H7 (cell line): ENCODE results near the gene TDRD3. TPM values are rescaled to one million over a fixed set of nuclear protein-coding genes. Genes with fewer than 3 reads are reported as not detected.
A peak's percentile ranks its signal among the peaks of the same experiment; 100 is the strongest.

Experiments used
- DNase-seq: peaks from one replicate; pipeline ENCODE4 v3.0.0; 2012
- H3K27me3 ChIP-seq: 2 replicates; pipeline ENCODE4 v1.6.0; 2011; ENCODE audit warnings: mild to moderate bottlenecking, low read length; ENCODE audit not compliant: control insufficient read depth, insufficient read depth
- H3K36me3 ChIP-seq: replicated peaks from 2 replicates; pipeline ENCODE4 v1.5.1; 2011; ENCODE audit warnings: low read length; ENCODE audit not compliant: control insufficient read depth, insufficient read depth
- H3K4me3 ChIP-seq: 2 replicates; pipeline ENCODE4 v1.5.1; 2011; ENCODE audit warnings: low read depth, mild to moderate bottlenecking, control low read depth, low read length, moderate library complexity; ENCODE audit not compliant: insufficient read depth
- total RNA-seq: library from RNA; depleted of rRNA; stranded (reverse); fragments of >200 nt; shearing (Covaris generic); gene quantifications from 2 replicates; pipeline ENCODE4 v1.2.3, GENCODE V29; 2014

TDRD3 gene
- total RNA-seq, 1 experiment from 2014 or later = 12.2 TPM

DNA sequence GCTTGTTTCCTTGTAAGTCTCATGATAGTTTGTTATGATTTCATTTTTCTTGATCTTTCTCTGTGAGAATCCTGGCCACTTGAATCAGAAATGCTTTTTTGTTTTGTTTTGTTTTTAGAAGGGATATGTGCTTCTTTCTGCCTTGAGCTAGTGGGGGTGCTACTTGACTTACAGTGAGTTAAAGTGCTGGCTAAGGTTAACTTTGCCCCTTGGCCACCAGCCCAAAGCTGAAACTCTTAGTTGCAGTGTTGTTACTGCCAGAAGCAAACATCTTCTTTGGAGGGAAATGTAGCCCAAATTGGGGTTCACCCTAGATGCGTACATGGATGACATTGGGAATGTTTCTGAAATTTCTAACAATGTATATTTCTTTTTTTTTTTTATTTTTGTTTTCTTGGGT, 57.4 kb downstream of the TDRD3 start:
- DNase-seq = no peak
- H3K36me3 ChIP-seq = no peaks in the 10 kb centered on the region
- no peaks in the 10 kb centered on the region for H3K27me3 ChIP-seq
- H3K4me3 ChIP-seq = no peak overlapping the region

DNA sequence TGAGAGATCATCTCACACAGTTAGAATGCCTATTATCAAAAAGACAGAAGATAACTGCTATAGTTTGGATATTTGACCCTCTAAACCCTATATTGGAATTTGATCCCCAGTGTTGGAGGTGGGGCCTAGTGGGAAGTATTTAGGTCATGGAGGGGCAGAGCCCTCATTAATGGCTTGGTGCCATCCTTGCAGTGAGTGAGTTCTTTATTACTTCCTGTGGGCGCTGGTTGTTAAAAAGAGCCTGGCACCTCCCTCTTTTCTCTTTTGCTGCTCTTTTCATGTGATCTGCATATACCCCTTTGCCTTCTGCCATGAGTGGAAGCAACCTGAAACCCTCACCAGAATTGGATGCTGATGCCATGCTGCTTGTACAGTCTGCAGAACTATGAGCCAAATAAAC, 66.8 kb downstream of the TDRD3 start:
- DNase-seq = no peak
- H3K27me3 ChIP-seq = no peaks in the 10 kb centered on the region
- H3K36me3 ChIP-seq = no peaks in the 10 kb centered on the region
- no peak overlapping the region for H3K4me3 ChIP-seq

DNA sequence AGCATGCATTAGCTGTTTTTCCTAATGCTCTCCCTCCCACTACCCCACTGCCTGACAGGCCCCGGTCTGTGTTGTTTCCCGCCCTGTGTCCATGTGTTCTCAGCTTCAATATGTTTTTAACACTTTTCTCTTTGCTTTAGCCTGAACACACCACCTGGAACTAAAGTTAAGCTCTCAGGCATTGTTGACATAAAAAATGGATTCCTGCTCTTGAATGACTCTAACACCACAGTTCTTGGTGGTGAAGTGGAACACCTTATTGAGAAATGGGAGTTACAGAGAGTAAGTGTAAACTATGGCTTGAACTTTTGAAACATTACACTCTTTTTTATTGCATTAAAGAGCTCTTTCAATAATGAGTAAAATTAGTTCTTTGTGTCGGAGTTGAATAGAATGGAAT, 70.1 kb downstream of the TDRD3 start:
- Histone ChIP-seq H3K36me3 (no peaks in the 10 kb centered on the region), H3K4me3 (no peak overlapping the region), H3K27me3 (no peaks in the 10 kb centered on the region)
- DNase-seq = no peak

DNA sequence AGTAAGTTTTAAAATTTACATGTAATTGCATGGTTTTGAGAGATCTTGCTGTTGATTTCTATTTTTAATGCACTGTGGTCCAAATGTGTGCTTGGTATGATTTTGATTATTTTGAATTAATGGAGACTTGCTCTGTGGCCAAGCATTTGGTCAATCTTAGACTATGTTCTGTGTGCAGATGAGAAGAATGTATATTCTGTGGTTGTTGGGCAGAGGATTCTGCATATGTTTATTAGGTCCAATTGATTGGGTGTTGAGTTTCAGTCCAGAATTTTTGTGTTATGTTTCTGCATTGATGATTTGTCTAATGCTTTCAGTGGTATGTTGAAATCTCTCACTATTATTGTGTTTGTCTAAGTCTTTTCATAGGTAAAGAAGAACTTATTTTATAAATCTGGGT, 82.3 kb downstream of the TDRD3 start:
- Histone ChIP-seq H3K36me3 (no peaks in the 10 kb centered on the region), H3K4me3 (no peak overlapping the region), H3K27me3 (no peaks in the 10 kb centered on the region)
- no peak for DNase-seq

DNA sequence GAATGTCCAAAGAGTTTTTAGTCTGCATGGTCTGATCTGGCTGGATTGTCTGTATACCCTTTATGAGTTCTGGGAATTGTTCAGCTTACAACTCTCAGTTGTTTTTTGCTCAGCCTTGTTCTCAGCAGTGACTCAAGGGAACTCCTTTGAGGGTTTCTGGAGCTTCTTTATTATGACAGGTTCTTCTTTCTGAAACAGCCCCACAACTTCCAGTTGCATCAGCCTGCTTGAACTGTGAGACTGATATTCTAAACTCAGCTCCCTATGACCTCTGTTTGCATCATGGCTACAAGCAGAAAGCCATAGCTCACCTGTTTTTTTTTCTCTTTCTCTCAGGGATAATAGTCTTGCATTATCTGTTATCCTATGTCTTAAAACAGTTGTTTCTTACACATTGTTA, 85.0 kb downstream of the TDRD3 start:
- H3K4me3 ChIP-seq = no peak overlapping the region
- DNase-seq = no peak
- no peaks in the 10 kb centered on the region for H3K27me3 ChIP-seq
- no peaks in the 10 kb centered on the region; the same call in 1 of the 2 replicates for H3K36me3 ChIP-seq

DNA sequence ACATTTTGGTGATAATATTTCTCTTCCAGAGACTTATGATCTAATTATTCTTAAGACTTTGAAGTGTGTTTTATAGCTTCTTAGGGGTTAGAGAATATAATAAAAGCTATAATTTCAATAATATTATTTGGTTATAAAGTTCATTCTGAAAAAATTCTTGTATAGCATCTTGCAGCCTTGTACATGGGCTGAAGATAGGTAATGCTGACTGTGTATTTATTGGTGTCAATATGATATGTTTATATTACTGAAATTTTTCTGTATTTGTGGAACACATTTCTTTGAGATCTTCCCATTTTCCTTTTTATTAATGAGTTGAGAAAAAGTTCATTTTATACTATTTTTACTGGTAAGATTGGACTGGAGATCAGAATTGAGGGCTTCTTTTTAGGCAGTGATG, 87.8 kb downstream of the TDRD3 start:
- no peaks in the 10 kb centered on the region for H3K27me3 ChIP-seq
- H3K36me3 ChIP-seq = no peaks in the 10 kb centered on the region; the same call in 1 of the 2 replicates
- no peak for DNase-seq
- H3K4me3 ChIP-seq = no peak overlapping the region

DNA sequence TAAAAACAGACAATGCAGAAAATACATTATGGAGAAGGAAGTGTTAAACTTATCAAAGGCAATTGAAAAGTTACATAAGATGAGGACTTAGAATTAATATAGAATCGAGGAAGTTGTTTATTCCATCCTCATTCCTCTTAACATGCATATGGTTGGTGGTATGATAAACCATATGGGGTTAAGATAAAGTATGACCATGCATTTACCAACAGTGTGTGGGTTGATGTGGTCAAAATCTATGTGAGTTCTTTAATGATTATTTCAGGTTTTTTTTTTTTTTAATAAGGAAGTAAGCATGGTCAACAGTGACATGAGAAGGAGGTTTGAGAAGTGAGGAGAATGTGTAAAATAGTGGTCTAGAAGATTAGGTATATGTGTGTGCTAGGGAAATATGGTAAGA, 94.5 kb downstream of the TDRD3 start:
- Histone ChIP-seq H3K4me3 (no peak overlapping the region), H3K27me3 (no peaks in the 10 kb centered on the region), H3K36me3 (no peaks in the 10 kb centered on the region)
- DNase-seq = no peak

DNA sequence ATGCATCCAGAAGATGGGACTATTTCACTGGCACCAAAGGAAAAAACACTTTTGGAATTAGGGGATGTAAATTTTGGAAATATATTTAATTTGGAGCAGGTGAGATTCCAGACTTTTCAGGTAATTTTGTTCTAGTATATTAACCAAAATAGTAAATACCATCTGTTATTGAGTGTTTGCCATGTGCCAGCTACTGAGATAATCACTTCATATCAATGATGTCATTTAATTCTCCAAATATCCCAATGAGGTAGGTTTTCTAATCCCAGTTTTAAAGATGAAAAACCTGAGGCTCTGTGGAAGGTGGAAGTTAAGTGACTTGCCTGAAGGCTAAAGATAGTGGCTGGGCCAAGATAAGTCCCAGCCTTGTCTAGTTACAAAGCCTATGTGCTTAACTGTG, 95.2 kb downstream of the TDRD3 start:
- H3K4me3 ChIP-seq = no peak overlapping the region
- H3K27me3 ChIP-seq = no peaks in the 10 kb centered on the region
- H3K36me3 ChIP-seq = no peaks in the 10 kb centered on the region
- DNase-seq = no peak

DNA sequence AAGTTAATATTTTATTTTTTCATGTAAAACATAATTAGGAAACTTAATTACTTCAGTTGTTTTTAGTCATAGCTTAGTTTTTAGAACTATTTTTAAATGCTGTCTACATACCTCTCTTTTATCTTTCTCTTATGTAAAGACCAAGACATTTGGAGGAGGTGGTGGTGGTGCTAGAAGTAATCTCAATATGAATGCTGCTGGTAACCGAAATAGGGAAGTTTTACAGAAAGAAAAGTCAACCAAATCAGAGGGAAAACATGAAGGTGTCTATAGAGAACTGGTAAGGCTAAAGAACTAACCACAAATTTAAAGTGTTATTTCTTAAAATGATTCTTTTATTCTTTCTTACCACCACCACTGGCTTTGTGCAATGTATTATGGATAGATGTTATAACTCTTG, 97.3 kb downstream of the TDRD3 start:
- Histone ChIP-seq H3K4me3 (no peak overlapping the region), H3K36me3 (no peaks in the 10 kb centered on the region), H3K27me3 (no peaks in the 10 kb centered on the region)
- peak; percentile 9 for DNase-seq

DNA sequence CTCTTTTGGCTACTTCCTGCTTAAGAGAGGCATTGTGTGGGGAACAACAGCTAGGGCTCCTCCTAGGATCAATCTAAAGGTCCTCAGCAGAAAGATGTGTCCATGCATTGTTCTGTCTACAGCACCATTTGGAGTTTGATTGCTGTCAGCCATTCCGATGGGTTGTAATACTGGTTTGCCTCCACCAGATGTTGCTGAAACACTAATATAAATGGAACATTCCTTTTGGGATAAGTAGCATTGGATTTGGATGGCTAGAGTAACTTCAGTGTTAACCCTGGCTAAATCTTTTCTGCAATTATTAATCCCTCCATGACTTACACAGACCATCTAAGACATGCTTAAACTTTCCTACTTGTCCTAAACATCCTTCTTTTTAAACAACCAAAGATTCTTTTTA, 104.2 kb downstream of the TDRD3 start:
- no peak for DNase-seq
- Histone ChIP-seq H3K36me3 (no peaks in the 10 kb centered on the region; the same call in 1 of the 2 replicates), H3K4me3 (no peak overlapping the region), H3K27me3 (no peaks in the 10 kb centered on the region)

DNA sequence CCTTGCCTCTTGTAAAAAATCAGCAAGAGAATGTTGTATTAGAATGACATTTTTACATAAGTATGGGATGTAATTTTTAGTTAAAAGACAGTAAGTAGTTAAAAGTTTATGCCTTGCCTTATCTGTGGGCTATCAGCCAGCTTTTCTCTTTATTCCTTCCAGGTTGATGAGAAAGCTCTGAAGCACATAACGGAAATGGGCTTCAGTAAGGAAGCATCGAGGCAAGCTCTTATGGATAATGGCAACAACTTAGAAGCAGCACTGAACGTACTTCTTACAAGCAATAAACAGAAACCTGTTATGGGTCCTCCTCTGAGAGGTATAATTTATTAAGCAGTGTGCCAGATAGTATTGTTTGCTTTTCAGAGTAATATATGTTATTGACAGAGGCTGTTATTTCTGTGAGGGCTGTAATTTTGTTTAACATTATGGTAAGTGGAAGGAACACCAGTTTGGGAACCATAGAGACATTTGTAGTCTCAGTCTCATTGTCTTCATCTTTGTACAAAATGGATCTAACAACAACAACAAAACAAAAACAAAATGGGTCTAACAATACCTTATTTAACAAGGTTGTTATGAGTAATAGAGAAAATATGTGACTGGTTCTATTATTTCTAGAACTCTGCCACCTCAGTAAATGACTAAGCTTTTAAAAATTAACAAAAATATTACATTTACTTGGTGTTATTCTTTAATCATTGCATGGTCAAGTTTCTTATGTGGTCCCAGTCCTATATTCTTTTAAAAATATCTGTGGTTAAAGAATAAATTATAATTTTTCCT, 112.8 kb downstream of the TDRD3 start:
- no peak for DNase-seq
- no peaks in the 10 kb centered on the region for H3K27me3 ChIP-seq
- no peaks in the 10 kb centered on the region; the same call in 1 of the 2 replicates for H3K36me3 ChIP-seq
- H3K4me3 ChIP-seq = no peak overlapping the region

DNA sequence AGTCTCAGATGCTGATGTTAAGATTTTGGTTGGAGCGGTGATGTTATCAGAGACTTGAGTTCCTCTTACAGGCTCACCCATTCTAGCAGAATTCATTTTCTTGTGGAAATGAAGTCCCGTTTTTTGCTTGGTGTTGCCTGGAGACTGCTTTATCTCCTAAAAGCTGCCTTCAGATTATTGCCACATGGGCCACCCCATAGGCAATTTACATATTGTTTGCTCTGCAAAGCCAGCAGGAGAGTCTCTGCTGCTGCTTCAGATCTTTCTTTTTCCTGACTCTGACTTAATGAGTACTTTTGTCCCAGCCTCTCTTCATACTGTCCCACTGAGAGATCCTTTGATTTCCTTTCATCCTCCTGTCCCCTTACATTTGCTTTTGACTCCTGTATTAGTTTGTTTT, 114.6 kb downstream of the TDRD3 start:
- peak; percentile 4 for DNase-seq
- Histone ChIP-seq H3K27me3 (no peaks in the 10 kb centered on the region), H3K36me3 (no peaks in the 10 kb centered on the region; the same call in 1 of the 2 replicates), H3K4me3 (no peak overlapping the region)

DNA sequence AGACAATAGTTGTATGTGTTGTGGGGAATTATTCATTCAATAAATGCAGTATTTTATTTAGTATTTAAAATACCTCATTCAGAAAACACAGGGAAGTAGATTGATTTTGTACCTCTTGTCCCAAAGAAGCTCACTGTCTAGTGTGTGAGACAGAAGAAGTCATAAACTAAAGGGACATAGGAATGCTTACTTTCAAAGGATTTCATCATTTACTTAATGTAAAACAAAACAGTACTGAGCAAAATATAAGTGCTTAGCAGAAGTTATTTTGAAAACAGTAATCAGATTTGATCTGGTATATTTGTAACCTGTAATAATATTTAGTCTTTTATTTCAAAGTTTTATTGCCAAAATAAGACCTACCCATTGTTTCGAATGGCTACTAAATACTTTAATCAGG, 117.9 kb downstream of the TDRD3 start:
- Histone ChIP-seq H3K27me3 (no peaks in the 10 kb centered on the region), H3K36me3 (no peaks in the 10 kb centered on the region; the same call in 1 of the 2 replicates), H3K4me3 (no peak overlapping the region)
- no peak for DNase-seq

DNA sequence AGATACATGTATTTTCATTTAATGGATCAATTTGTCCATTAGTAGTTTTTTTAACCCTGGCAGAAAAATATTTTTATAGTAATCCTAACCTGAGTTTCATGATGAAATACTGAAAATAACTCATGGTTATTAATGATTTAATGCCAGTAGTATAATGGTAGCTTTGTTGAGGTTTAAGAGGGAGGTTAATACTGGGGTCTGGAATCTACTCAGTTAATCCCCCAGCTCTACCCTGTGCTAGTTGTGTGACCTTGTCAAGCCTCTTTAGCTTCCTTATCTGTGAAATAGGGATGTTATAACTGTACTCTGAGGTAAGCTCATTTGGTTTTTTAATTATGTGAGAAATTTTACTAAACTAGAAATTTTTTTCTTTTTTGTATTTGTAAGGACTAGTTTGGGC, 122.5 kb downstream of the TDRD3 start:
- DNase-seq = no peak
- Histone ChIP-seq H3K27me3 (no peaks in the 10 kb centered on the region), H3K4me3 (no peak overlapping the region), H3K36me3 (no peaks in the 10 kb centered on the region)

DNA sequence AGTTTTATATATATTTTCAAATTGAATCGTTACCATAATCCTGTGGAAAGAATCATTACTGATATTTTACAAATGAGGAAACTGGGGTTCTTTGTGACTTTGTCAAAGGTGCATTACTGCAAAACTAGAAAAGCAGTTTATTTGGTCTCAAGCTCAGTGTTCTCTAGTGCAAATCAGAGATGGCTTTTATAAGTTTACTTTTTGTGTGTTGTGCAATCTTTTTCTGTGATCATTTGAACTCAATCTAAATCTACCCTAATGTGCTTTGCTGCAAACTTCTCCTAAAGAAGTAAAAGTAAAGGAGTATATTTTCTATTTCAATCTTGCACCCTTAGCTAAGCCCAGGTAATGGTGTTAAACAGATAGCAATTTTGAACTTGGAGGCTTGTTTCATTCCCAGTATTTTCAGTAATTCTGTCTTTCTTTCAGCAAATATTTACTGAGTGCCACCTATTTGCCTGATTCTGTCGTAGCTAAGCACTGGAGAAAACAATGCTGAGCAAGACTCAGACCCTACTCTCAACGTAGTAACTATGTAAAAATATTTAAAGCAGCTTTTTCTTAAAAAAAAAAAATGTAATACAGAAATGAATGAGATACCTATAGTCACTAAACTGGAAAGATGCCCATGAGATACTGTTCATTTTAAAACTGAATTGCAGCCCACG, 124.0 kb downstream of the TDRD3 start:
- Histone ChIP-seq H3K36me3 (no peaks in the 10 kb centered on the region), H3K4me3 (no peak overlapping the region)
- DNase-seq = no peak

More for the DNA sequence above, 124.0 kb downstream of the TDRD3 start:
- H3K27me3 ChIP-seq = no peaks in the 10 kb centered on the region
